Glutamatergic neuron (in vitro differentiated cells): ENCODE results near the gene ARHGAP6. TPM values are rescaled to one million over a fixed set of nuclear protein-coding genes. Genes with fewer than 3 reads are reported as not detected.

ENCODE experiments used
- DNase-seq: peaks from one replicate; pipeline ENCODE4 v3.0.0; 2022
- H3K27ac Mint-ChIP-seq: one replicate; pipeline ENCODE4 v1.8.0; 2020; ENCODE audit warnings: mild to moderate bottlenecking, mixed read lengths, inconsistent platforms; ENCODE audit not compliant: unreplicated experiment
- H3K27me3 Mint-ChIP-seq: one replicate; pipeline ENCODE4 v1.8.0; 2020; ENCODE audit warnings: mild to moderate bottlenecking, moderate library complexity, mixed read lengths, inconsistent platforms; ENCODE audit not compliant: unreplicated experiment
- H3K36me3 Mint-ChIP-seq: one replicate; pipeline ENCODE4 v1.8.0; 2020; ENCODE audit warnings: mild to moderate bottlenecking, mixed read lengths, inconsistent platforms; ENCODE audit not compliant: unreplicated experiment
- H3K4me1 Mint-ChIP-seq: one replicate; pipeline ENCODE4 v1.8.0; 2020; ENCODE audit warnings: mild to moderate bottlenecking, low read depth, mixed read lengths, inconsistent platforms; ENCODE audit not compliant: unreplicated experiment
- H3K4me3 Mint-ChIP-seq: one replicate; pipeline ENCODE4 v1.8.0; 2020; ENCODE audit warnings: mild to moderate bottlenecking, mixed read lengths, inconsistent platforms; ENCODE audit not compliant: unreplicated experiment
- H3K9me3 Mint-ChIP-seq: one replicate; pipeline ENCODE4 v1.8.0; 2020; ENCODE audit warnings: mild to moderate bottlenecking, moderate library complexity, mixed read lengths, inconsistent platforms; ENCODE audit not compliant: unreplicated experiment
- total RNA-seq: library from RNA; stranded (reverse); fragmentation: NEBNext Ultra II Directional; extraction: Animal tissue kit (Norgen Biotek cat#: 25700); gene quantifications from one replicate; pipeline ENCODE4 v1.2.1, GENCODE V29; 2021; ENCODE audit not compliant: unreplicated experiment
- TF ChIP-seq, protein P1 (sequence below): fragments of 200-600 bp; sonication (generic); IDR thresholded peaks from one replicate; pipeline ENCODE4 v1.5.0; 2021; ENCODE audit not compliant: partially characterized antibody, unreplicated experiment

ARHGAP6 gene
- total RNA-seq, 1 donor from 2014 or later, result 3.6 TPM

DNA sequence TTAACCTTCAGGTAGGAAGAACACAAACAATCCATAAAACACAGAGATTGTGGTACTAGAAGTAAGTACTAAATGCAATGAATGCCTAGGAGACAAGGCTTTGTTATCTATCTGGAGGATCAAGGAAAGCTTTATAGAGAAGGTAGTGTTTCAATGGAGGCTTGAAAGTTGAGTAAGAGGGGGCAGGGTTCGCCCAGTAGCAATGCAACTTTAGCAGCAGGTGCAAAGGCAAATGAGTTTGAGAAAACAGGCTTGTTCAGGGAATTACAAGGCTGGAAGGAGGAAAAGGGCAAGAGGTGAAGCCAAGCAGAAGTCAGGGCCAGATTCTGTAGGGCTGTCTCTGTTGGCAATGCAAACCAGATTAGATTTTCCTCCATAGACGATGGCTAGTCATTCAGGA, 408.0 kb downstream of the ARHGAP6 start:
- Mint-ChIP-seq H3K4me1 (no peaks in the 10 kb centered on the region), H3K36me3 (no peaks in the 10 kb centered on the region), H3K4me3 (no peak overlapping the region), H3K27ac (no peak overlapping the region), H3K9me3 (no peaks in the 10 kb centered on the region), H3K27me3 (peaks cover 1% of the 10 kb centered on the region)
- no peak for DNase-seq
- TF ChIP-seq, protein P1, sequence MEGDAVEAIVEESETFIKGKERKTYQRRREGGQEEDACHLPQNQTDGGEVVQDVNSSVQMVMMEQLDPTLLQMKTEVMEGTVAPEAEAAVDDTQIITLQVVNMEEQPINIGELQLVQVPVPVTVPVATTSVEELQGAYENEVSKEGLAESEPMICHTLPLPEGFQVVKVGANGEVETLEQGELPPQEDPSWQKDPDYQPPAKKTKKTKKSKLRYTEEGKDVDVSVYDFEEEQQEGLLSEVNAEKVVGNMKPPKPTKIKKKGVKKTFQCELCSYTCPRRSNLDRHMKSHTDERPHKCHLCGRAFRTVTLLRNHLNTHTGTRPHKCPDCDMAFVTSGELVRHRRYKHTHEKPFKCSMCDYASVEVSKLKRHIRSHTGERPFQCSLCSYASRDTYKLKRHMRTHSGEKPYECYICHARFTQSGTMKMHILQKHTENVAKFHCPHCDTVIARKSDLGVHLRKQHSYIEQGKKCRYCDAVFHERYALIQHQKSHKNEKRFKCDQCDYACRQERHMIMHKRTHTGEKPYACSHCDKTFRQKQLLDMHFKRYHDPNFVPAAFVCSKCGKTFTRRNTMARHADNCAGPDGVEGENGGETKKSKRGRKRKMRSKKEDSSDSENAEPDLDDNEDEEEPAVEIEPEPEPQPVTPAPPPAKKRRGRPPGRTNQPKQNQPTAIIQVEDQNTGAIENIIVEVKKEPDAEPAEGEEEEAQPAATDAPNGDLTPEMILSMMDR, result no peak

DNA sequence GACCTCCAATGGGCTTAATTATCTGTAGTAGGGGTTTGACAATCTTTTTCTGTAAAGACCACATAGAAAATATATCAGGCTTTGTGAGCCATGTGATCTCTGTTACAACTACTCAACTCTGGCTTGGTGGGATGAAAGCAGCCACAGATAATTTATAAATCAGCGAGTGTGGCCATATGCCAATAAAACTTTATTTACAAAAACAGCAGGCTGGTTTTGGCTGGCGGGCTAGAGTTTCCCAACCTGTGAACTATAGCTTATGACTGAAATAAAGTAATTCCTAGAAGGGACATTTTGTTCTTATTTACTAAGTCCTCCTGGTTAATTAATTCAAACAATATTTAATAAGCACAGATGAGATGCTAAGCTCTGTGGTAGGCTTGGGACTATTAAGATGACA, 408.4 kb downstream of the ARHGAP6 start:
- no peak overlapping the region for H3K27ac Mint-ChIP-seq
- peaks cover 1% of the 10 kb centered on the region for H3K27me3 Mint-ChIP-seq
- H3K4me3 Mint-ChIP-seq, result no peak overlapping the region
- H3K4me1 Mint-ChIP-seq, result no peaks in the 10 kb centered on the region
- H3K36me3 Mint-ChIP-seq, result no peaks in the 10 kb centered on the region
- no peak for DNase-seq
- TF ChIP-seq, protein P1, result no peak
- no peaks in the 10 kb centered on the region for H3K9me3 Mint-ChIP-seq

DNA sequence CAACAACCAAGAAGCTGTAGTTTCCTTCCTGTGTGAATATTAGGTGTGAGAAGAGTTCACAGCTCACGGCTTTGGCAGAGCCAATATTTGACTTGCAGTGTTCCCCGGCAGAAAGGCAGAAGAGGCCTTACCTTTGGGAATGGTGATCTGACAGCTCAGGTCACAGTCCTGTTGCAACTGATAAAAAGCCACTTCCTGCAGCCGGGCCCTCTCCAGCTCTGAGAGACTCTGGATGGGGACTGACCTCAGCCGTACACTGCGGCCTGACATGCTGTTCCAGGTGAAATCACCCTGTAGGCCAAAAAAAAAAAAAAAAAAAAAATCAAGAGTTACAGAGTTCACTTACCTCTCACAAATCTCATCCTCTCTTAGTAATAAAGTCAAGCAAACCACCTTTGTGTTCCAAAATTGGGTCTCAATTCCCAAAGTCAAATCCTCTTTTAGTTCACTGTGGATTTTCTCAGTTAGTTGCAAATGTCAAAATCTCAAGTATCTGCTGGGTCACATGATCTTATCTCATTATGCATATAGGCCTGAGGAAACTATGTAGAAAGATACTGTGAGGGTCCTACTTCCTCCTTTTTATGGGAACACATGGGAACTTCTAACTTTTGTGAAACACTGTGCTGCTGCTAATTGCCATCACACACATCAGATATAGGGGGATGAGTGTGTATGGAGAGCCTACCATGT, 411.2 kb downstream of the ARHGAP6 start:
- TF ChIP-seq, protein P1, result no peak
- Mint-ChIP-seq H3K4me3 (no peak overlapping the region), H3K9me3 (no peaks in the 10 kb centered on the region), H3K36me3 (no peaks in the 10 kb centered on the region), H3K27me3 (peaks cover 1% of the 10 kb centered on the region), H3K27ac (no peak overlapping the region), H3K4me1 (no peaks in the 10 kb centered on the region)
- DNase-seq, result no peak

DNA sequence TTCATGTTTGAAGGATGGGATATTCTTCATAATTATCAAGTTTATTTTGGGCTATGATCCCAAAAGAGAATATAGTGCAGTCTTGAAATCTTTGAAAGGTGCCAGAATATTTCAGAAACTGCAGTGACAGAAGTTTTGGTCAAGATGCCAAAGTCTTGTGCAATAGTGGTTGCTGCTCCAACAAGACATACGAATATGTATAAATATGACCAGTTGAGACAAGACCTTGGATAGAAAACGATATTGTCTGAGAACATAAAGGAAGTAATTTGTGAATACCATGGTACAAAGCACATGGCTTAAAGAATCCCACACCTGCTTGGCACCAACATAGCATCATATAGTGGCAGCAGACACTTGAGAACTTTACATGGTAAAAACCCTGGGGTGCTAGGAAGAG, 421.1 kb downstream of the ARHGAP6 start:
- Mint-ChIP-seq H3K9me3 (no peaks in the 10 kb centered on the region), H3K36me3 (no peaks in the 10 kb centered on the region), H3K27ac (no peak overlapping the region), H3K4me3 (no peak overlapping the region), H3K27me3 (no peaks in the 10 kb centered on the region), H3K4me1 (no peaks in the 10 kb centered on the region)
- TF ChIP-seq, protein P1, result no peak
- no peak for DNase-seq

DNA sequence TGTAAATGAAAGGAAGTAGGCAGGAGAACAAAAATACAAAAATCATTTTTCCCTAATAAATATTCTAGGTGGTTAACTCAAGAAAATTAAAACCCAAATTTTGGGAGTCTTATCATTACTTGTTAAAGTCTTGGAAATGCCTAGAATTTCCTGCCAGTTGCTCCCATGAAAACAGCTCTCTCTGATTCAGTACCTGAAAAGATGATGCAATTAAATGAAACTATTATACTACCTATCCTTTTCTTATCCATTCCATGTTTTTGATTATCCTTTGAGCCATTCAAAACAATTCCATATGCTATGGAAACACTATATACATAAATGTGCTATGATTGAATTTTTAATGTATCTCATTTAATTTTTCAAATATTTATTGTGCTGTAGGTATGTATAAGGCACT, 423.0 kb downstream of the ARHGAP6 start:
- H3K4me3 Mint-ChIP-seq, result no peak overlapping the region
- no peaks in the 10 kb centered on the region for H3K9me3 Mint-ChIP-seq
- H3K4me1 Mint-ChIP-seq, result no peaks in the 10 kb centered on the region
- no peak for DNase-seq
- H3K36me3 Mint-ChIP-seq, result no peaks in the 10 kb centered on the region
- no peaks in the 10 kb centered on the region for H3K27me3 Mint-ChIP-seq
- TF ChIP-seq, protein P1, result no peak
- no peak overlapping the region for H3K27ac Mint-ChIP-seq
